DMS153 treated with DMSO at 0.1 percent for 48 hours (cell line): ENCODE measurements around the gene MEGF10.
"Not testable (repeated sequence)": the region's sequence is repeated elsewhere in the genome, so short reads cannot be mapped to it uniquely, and the experiment has no call there.

ENCODE experiments used
- DNase-seq: peaks from one replicate; lab custom pipeline; 2025; ENCODE audit not compliant: unreplicated experiment; lab: John Stamatoyannopoulos, UW

Gene MEGF10

DNA sequence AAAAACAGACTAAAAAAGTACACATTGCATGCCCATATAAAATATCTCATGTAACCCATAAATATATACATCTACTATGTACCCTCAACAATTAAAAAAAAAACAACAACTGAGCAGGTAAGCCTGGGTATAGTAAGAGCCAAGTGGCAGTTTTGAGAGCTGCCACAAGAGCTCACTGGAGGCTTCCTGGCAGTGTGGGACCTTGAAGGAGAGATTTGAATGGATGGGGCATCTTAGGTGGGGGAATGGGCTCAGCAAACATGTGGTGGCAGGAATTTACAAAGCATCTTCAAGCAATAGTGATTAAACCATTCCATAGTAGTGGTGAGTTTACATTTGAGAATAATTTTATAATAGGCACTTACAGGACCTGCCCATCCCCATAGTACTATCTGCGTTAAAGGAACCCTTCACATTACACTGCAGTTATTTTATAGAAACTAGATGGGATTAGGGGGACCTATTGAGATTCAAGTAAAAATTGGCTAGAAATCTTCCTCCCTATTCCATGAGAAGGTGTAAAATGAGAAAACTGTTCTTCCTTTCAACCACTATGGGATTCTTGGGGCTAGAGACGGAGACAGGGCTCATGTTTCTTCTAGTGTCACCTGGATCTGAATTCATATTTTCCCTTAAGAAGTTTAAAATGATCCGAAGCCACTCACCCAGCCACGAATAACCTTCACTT lies 6.9 kb downstream of the MEGF10 start:
- DNase-seq, result no peak

DNA sequence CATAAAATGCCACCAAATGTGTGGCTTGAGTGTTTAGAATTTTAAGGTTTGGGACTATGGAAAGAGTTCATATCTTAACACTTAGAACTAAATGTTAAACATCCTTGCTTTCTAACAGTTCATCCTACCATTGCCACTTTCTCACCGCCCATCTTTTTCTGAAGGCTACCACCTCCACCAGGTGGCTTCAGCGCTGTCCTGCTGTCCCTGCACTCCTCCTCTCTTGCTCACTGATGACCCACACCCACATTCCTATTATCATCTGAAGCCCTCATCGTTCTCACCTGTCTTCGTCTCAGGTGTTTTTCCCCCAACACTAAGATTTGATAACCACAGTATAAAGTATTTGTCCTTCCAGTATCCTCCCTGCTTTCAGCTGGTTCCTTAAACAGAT lies 7.4 kb downstream of the MEGF10 start:
- DNase-seq, result no peak

- no peak for DNase-seq
Observed at GRCh38 chr5:127298656-127299055, 8.1 kb downstream of the MEGF10 start.

GRCh38 chr5:127299678-127300077 lies 9.1 kb downstream of the MEGF10 start:
- no peak for DNase-seq

- DNase-seq, result no peak
Observed at GRCh38 chr5:127302509-127302908, 11.9 kb downstream of the MEGF10 start.

DNA sequence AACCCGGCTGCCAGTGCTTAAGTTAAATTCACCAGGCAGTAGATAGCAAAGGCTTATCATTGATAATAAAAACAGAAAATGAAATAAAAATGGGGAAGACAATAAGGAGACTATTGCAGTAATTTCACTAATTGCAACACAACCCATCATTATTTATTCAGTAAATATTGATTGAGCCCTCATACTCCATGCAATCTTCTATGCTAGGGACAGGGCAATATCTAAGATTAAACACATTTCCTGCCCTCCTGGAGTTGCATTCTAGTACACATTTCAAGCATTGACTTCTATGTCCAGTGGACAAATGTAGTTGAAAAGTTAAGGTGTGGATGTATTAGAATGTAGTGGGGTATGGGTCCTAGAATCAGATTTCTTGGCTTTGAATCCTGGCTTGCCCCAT lies 12.8 kb downstream of the MEGF10 start:
- no peak for DNase-seq

DNA sequence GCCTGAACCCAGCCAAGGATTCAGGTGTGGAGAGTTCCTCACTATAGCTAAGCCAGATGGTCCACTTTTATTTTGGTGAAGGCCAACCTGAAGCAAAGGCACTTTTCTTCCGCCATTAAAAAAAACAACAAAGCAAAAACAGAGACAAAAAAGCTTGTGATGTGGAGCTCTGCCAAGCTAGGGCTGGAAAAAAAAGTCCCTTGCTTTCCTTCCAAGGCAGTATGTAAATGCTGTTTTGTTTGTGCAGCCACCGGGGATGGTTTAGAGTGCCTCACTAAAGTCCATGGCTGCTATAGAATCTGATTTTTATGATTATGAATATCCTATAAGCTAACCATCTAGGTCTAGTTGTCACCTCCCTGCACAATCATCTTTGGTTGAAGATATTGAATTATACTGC lies 14.9 kb downstream of the MEGF10 start:
- no peak for DNase-seq

- DNase-seq, result no peak
Observed at GRCh38 chr5:127306036-127306435, 15.4 kb downstream of the MEGF10 start.

- DNase-seq, result no peak
Observed at GRCh38 chr5:127306647-127307046, 16.1 kb downstream of the MEGF10 start.

DNA sequence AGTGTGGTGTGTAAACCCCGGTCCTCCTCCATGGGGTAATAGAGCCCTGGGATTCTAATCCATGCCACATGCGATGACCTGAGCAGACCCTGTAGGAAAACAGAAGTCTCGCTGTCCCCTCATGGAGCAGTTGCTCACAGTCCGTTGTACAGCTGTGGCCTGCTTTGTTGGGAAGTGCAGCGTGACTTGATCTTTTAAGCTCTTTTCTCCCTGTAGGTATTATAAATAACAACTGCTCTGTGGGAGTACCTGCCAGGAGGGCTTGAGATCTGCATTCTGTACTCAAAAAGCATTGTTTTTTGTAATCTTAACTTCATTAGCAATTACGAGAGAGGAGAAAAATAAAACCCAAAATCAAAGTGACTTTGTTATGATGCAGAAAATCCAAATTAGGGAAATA lies 17.3 kb downstream of the MEGF10 start:
- DNase-seq, result no peak

- DNase-seq, result not testable (repeated sequence)
Observed at GRCh38 chr5:127308325-127308724, 17.7 kb downstream of the MEGF10 start.

DNA sequence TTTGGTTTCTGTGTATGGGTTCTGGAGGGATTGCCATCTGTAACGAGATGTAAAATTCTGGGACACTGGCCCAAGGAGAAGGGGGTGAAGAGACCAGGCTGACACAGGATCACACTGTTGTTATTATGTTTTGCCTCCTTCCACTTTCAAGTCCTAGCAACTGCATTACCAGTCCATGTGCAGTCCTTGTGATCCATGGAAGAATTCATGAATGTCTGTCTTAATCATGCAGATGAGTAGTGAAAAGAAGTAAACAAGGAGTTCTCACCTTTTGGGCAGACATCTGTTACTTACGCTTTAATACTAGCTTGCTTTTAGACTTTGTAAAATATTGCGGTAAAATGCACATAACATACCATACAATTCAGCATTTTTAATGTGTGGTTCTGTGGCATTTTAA lies 18.3 kb downstream of the MEGF10 start:
- no peak for DNase-seq

DNA sequence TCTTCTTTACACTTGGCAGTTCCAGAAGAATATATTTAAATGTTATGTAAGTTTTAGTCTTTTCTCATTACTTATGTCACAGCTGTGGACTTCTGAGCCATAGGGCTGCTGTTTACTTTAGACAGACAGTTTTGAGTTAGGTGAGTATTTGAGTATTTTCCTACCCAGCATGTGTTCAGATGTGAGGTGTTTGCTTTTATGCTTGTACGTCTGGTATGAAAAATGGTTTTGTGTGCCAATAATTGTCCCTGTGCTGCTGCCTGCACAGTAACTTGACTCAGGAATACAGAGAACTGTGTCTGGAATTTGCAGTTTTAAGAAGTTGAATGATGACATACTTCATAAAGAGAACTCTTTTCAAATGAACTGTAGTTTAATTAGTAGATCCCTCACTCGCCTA lies 20.8 kb downstream of the MEGF10 start:
- DNase-seq, result no peak

DNA sequence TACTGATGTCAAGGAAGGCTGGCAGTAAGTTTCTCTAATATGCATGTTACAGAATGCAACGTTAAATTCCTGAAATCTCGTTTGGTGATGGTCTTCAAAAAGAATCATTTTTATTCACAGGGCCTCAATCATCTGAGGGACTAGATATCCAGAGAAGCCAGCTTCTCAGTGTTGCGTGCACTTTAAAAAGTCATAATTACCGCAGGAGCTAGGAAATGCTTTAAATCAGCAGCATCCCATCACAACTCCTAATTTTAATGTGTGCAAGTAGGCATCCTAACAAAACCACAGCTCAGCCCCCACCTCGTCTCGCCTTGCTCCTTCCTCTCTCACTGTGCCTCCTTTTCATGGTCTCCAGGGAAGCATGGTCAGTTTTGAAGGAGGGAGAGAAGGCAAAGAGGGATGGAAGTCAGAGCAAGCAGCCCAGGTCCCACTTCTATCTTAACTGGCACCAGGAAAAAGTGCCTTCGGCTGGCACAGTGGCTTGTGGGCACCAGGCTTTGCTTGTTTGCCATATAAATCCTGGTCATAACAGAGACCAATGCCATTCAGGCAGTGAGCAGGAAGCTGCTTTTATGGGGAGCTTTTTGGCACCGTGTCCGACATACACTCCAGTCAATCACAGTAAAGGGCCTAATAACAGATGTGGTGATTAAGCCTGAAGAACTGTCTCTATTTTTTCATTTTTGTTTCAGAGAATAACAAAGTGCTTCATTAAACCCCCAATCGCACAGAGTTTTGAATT lies 21.4 kb downstream of the MEGF10 start:
- DNase-seq, result no peak

- no peak for DNase-seq
Observed at GRCh38 chr5:127313379-127313778, 22.8 kb downstream of the MEGF10 start.

- DNase-seq, result no peak
Observed at GRCh38 chr5:127313847-127314473, 23.4 kb downstream of the MEGF10 start.

- no peak for DNase-seq
Observed at GRCh38 chr5:127316011-127316410, 25.4 kb downstream of the MEGF10 start.

GRCh38 chr5:127317385-127317784 lies 26.8 kb downstream of the MEGF10 start:
- DNase-seq, result not testable (repeated sequence)

DNA sequence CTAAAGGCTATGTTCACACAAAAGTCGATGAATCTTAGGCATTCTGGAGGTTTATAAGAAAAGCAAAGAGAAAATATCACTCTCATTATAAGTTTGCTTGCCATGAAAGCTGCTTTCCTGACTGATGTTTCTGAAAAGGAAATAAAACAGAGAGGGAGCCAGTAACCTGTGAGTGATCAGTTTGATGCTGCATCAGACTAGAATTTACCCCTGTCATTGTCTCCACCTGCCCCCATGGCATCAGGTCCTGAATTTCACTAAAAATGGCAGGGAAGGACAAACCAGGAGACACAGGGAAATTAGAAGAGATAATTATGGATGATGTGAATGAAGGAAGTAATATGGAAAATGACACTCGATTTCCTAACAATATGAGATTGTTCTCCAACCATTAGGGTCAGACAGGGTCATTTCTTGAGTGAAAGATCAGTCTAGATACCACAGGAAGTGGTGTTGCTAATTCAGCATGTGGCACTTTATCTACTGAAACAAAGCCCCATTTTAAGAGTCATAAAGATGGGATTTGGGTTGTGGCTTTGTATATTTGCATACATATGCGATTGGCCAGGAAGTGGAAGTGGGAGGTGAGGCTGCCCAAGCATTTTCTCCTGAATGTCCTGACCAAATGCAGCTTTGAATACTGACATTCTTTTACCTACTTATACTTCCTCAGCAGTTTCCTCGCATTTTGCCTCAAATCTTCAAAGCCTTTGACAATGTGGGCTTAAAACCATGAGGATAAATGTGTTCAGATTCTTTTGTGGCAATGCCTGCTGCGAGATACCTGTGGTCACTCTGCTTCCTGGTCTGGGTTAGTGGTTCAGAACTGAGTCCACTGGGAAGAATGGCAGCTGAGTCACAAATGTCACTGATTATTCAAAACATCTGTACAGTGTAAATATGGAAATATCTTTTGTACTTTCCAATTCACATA lies 29.7 kb downstream of the MEGF10 start:
- no peak for DNase-seq

GRCh38 chr5:127321465-127321864 lies 30.9 kb downstream of the MEGF10 start:
- DNase-seq, result no peak

GRCh38 chr5:127322403-127322802 lies 31.8 kb downstream of the MEGF10 start:
- DNase-seq, result no peak
